Keratinocyte (primary cell): ENCODE data around the gene TOMM6. TPM values are rescaled to one million over a fixed set of nuclear protein-coding genes. Genes with fewer than 3 reads are reported as not detected.

Experiments used
- DNase-seq: peaks from one replicate; pipeline ENCODE4 v3.0.0-alpha.2; 2011; ENCODE audit warnings: low read depth, missing footprints, low spot score
- FAIRE-seq: peaks from 2 replicates; lab custom pipeline; 2011; peaks lifted over from hg19 to GRCh38; lab: Jason Lieb, UNC
- H2AFZ ChIP-seq: 2 replicates; pipeline ENCODE4 v1.6.0; 2012; ENCODE audit warnings: low read length, control low read depth, inconsistent platforms; ENCODE audit not compliant: control insufficient read depth
- H3K27ac ChIP-seq: 2 replicates; pipeline ENCODE4 v1.5.1; 2011; ENCODE audit warnings: low read length; ENCODE audit not compliant: control insufficient read depth, insufficient read depth
- H3K27me3 ChIP-seq: 3 replicates; pipeline ENCODE4 v1.6.0; 2011; ENCODE audit warnings: low read length; ENCODE audit not compliant: control insufficient read depth, insufficient read depth; ENCODE audit errors: extremely low read depth
- H3K36me3 ChIP-seq, 2 experiments: 2 replicates in 1 of 2; 3 replicates in 1 of 2; pipeline ENCODE4 v1.5.1; 2011; ENCODE audit warnings: low read length in 2 of 2, mild to moderate bottlenecking in 1 of 2; ENCODE audit not compliant: control insufficient read depth in 2 of 2, insufficient read depth in 2 of 2; ENCODE audit errors: extremely low read depth in 1 of 2
- H3K4me1 ChIP-seq: 3 replicates; pipeline ENCODE4 v1.5.1; 2011; ENCODE audit warnings: low read length; ENCODE audit not compliant: control insufficient read depth, insufficient read depth; ENCODE audit errors: extremely low read depth
- H3K4me2 ChIP-seq: 3 replicates; pipeline ENCODE4 v1.6.0; 2011; ENCODE audit warnings: low read depth, low read length; ENCODE audit not compliant: control insufficient read depth, insufficient read depth; ENCODE audit errors: extremely low read depth
- H3K4me3 ChIP-seq, 3 experiments: fragments of 200-600 bp in 1 of 3; sonication (generic) in 1 of 3; 2 replicates in 2 of 3; 3 replicates in 1 of 3; pipeline ENCODE4 v1.5.1; 2011 to 2016; ENCODE audit warnings: low read length in 3 of 3, mild to moderate bottlenecking in 3 of 3, control low read depth in 2 of 3, inconsistent platforms in 1 of 3, low read depth in 1 of 3, mixed read lengths in 1 of 3, mixed run types in 1 of 3, moderate library complexity in 1 of 3; ENCODE audit not compliant: control insufficient read depth in 2 of 3, insufficient read depth in 2 of 3; ENCODE audit errors: extremely low read depth in 1 of 3
- H3K79me2 ChIP-seq: 2 replicates; pipeline ENCODE4 v1.6.0; 2012; ENCODE audit warnings: low read length; ENCODE audit not compliant: control insufficient read depth, insufficient read depth
- H3K9ac ChIP-seq: 3 replicates; pipeline ENCODE4 v1.6.0; 2011; ENCODE audit warnings: low read length; ENCODE audit not compliant: control insufficient read depth, insufficient read depth; ENCODE audit errors: extremely low read depth
- H3K9me1 ChIP-seq: 3 replicates; pipeline ENCODE4 v1.6.0; 2011; ENCODE audit warnings: low read length; ENCODE audit not compliant: control insufficient read depth, insufficient read depth; ENCODE audit errors: extremely low read depth
- H3K9me3 ChIP-seq: 2 replicates; pipeline ENCODE4 v1.5.1; 2012; ENCODE audit warnings: low read depth, low read length; ENCODE audit not compliant: control insufficient read depth
- H4K20me1 ChIP-seq: 3 replicates; pipeline ENCODE4 v1.6.0; 2011; ENCODE audit warnings: low read length; ENCODE audit not compliant: control insufficient read depth, insufficient read depth; ENCODE audit errors: extremely low read depth
- EZH2 ChIP-seq: IDR thresholded peaks from one replicate; pipeline ENCODE4 v1.6.1; 2012; ENCODE audit warnings: inconsistent platforms, mild to moderate bottlenecking, low read length, moderate library complexity
- dilution Hi-C: fragments of 300-500 bp; cut with MboI; formaldehyde crosslinking; loops from one replicate; pipeline ENCODE4 v1.7.0; 2020; ENCODE audit warnings: low sequenced_read_pairs; ENCODE audit not compliant: extremely low pct_ligation_motif_present
- polyA plus RNA-seq, 5 experiments: library from polyadenylated mRNA; depleted of rRNA in 3 of 5; stranded (reverse) in 3 of 5; stranded (forward) in 1 of 5; unstranded in 1 of 5; fragments of >200 nt; gene quantifications; 1 replicate in 1 of 5; 2 replicates in 3 of 5; 3 replicates in 1 of 5; pipeline versions ENCODE4 v1.2.1 to v1.2.3, GENCODE V29; 2011 to 2012; ENCODE audit warnings: missing spikeins in 2 of 5, low read depth in 1 of 5, low replicate concordance in 1 of 5
- TF ChIP-seq, protein P1 (sequence below), 3 experiments: IDR thresholded peaks in 1 of 3; conservative IDR thresholded peaks in 1 of 3; optimal IDR thresholded peaks in 1 of 3; 2 replicates in 2 of 3; 3 replicates in 1 of 3; pipeline versions ENCODE3 to v1.5.1; 2011; ENCODE audit warnings: low read length in 3 of 3, mild to moderate bottlenecking in 3 of 3, moderate library complexity in 2 of 3, control low read depth in 1 of 3, inconsistent platforms in 1 of 3; ENCODE audit not compliant: insufficient read depth in 2 of 3; ENCODE audit errors: extremely low read depth in 1 of 3

Gene TOMM6
- polyA plus RNA-seq, 1 donor (not counting 4 experiments of a cell fraction or from before 2014, with no cell fraction given) = 374 TPM

DNA sequence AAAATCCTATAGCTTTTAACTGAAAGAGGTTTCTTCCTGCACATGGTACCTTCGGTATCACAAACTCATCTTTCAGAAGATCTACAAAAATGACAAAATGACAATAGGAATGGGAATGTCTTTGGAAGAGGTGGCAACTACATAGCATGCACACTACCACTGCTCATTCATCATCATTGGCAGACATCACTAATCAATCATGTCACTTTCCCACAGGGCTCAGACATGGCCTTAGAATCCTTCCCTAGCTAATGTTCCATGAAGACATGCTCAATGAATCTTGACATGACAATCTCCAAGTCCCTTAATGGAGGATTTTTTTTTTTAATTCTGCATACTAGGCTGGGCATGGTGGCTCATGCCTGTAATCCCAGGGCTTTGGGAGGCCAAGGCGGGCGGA is 37.1 kb upstream of the TOMM6 start:
- no peak for FAIRE-seq
- H3K4me3 ChIP-seq = no peak overlapping the region

DNA sequence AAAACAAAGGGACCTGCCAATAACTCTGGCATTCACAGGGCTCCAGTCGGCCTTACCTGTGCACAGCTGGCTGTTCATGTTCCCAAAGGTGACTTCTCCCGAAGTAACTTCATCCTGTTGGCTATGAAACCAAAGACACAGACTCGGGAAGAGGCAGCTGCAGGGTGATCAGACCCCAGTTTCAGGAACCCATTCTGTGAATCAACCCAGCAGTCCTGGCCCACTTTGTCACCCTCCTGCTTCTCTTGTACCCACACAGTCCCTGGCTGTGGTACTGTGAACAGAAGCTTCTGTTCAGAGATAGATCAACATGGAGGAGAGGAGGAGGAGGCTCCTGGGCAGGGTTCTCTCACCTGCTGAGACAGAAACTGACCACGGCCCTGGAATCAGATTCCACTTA is 31.6 kb upstream of the TOMM6 start:
- FAIRE-seq = no peak
- dilution Hi-C loops = no loop called here

More for the DNA sequence above, 37.1 kb upstream of the TOMM6 start:
- no peaks in the 10 kb centered on the region for H3K4me1 ChIP-seq
- no peak overlapping the region for H3K4me2 ChIP-seq
- no peaks in the 10 kb centered on the region for H3K9me3 ChIP-seq
- TF ChIP-seq EZH2 = no peak
- TF ChIP-seq, protein P1, sequence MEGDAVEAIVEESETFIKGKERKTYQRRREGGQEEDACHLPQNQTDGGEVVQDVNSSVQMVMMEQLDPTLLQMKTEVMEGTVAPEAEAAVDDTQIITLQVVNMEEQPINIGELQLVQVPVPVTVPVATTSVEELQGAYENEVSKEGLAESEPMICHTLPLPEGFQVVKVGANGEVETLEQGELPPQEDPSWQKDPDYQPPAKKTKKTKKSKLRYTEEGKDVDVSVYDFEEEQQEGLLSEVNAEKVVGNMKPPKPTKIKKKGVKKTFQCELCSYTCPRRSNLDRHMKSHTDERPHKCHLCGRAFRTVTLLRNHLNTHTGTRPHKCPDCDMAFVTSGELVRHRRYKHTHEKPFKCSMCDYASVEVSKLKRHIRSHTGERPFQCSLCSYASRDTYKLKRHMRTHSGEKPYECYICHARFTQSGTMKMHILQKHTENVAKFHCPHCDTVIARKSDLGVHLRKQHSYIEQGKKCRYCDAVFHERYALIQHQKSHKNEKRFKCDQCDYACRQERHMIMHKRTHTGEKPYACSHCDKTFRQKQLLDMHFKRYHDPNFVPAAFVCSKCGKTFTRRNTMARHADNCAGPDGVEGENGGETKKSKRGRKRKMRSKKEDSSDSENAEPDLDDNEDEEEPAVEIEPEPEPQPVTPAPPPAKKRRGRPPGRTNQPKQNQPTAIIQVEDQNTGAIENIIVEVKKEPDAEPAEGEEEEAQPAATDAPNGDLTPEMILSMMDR (optimal IDR thresholded peaks at IDR 0.05 in 1 of 3, IDR thresholded peaks at IDR 0.05 in 1 of 3, conservative IDR thresholded peaks at IDR 0.05 in 1 of 3; ENCODE audit: extremely low read depth in 1 of 3, insufficient read depth in 2 of 3, low read length in 3 of 3) = no peak
- no peaks in the 10 kb centered on the region for H4K20me1 ChIP-seq
- no peaks in the 10 kb centered on the region for H3K36me3 ChIP-seq
- no peaks in the 10 kb centered on the region for H3K79me2 ChIP-seq
- no peaks in the 10 kb centered on the region for H3K9me1 ChIP-seq
- no peak overlapping the region for H3K27ac ChIP-seq
- no peak for DNase-seq
- H2AFZ ChIP-seq = no peak overlapping the region
- dilution Hi-C loops = no loop called here
- no peak overlapping the region for H3K9ac ChIP-seq
- peaks cover 6% of the 10 kb centered on the region for H3K27me3 ChIP-seq

More for the DNA sequence above, 31.6 kb upstream of the TOMM6 start:
- Histone ChIP-seq H3K27ac (no peak overlapping the region), H3K79me2 (no peaks in the 10 kb centered on the region), H3K36me3 (no peaks in the 10 kb centered on the region), H3K9me3 (no peaks in the 10 kb centered on the region), H3K4me2 (no peak overlapping the region), H3K27me3 (peaks cover 6% of the 10 kb centered on the region), H3K9me1 (no peaks in the 10 kb centered on the region), H2AFZ (no peak overlapping the region), H3K4me1 (no peaks in the 10 kb centered on the region), H3K4me3 (no peak overlapping the region), H4K20me1 (no peaks in the 10 kb centered on the region), H3K9ac (no peak overlapping the region)
- no peak for TF ChIP-seq EZH2
- TF ChIP-seq, protein P1 (optimal IDR thresholded peaks at IDR 0.05 in 1 of 3, IDR thresholded peaks at IDR 0.05 in 1 of 3, conservative IDR thresholded peaks at IDR 0.05 in 1 of 3; ENCODE audit: extremely low read depth in 1 of 3, insufficient read depth in 2 of 3, low read length in 3 of 3) = no peak
- DNase-seq = no peak
